Mesenchymal stem cell (in vitro differentiated cells and primary cell): ENCODE results near the gene MYOG.

ENCODE experiments used
- DNase-seq: peaks from one replicate; pipeline ENCODE4 v3.0.0-alpha.2; 2013
- H2AFZ ChIP-seq: one replicate; pipeline ENCODE4 v1.6.1; 2013; ENCODE audit warnings: low read depth, mild to moderate bottlenecking, control low read depth, inconsistent platforms, low read length, moderate library complexity
- H2AK5ac ChIP-seq: 2 replicates; pipeline ENCODE4 v1.6.1; 2013; ENCODE audit warnings: low read length, moderate library complexity, mild to moderate bottlenecking, inconsistent platforms; ENCODE audit not compliant: severe bottlenecking
- H2BK120ac ChIP-seq: one replicate; pipeline ENCODE4 v1.6.1; 2013; ENCODE audit warnings: low read depth, mild to moderate bottlenecking, inconsistent platforms, low read length, moderate library complexity
- H2BK12ac ChIP-seq, 2 experiments: one replicate each; pipeline ENCODE4 v1.6.1; 2013; ENCODE audit warnings: inconsistent platforms in 2 of 2, low read length in 2 of 2, mild to moderate bottlenecking in 2 of 2, moderate library complexity in 2 of 2, control low read depth in 1 of 2
- H2BK15ac ChIP-seq: one replicate; pipeline ENCODE4 v1.6.1; 2013; ENCODE audit warnings: mild to moderate bottlenecking, low read depth, inconsistent platforms; ENCODE audit not compliant: poor library complexity, severe bottlenecking
- H2BK5ac ChIP-seq: 2 replicates; pipeline ENCODE4 v1.6.1; 2013; ENCODE audit warnings: low read depth, mild to moderate bottlenecking, low read length, control low read depth, inconsistent platforms; ENCODE audit not compliant: poor library complexity, severe bottlenecking
- H3K14ac ChIP-seq, 2 experiments: one replicate each; pipeline ENCODE4 v1.6.1; 2013; ENCODE audit warnings: inconsistent platforms in 2 of 2, low read length in 2 of 2, control low read depth in 1 of 2, mild to moderate bottlenecking in 1 of 2, moderate library complexity in 1 of 2
- H3K18ac ChIP-seq, 2 experiments: one replicate each; pipeline ENCODE4 v1.6.1; 2013; ENCODE audit warnings: inconsistent platforms in 2 of 2, low read length in 2 of 2, control low read depth in 1 of 2, low read depth in 1 of 2, mild to moderate bottlenecking in 1 of 2
- H3K23ac ChIP-seq, 2 experiments: one replicate each; pipeline ENCODE4 v1.6.1; 2013; ENCODE audit warnings: inconsistent platforms in 2 of 2, low read length in 2 of 2, mild to moderate bottlenecking in 2 of 2, moderate library complexity in 2 of 2, control low read depth in 1 of 2
- H3K27ac ChIP-seq: 2 replicates; pipeline ENCODE4 v1.5.1; 2013; ENCODE audit warnings: mild to moderate bottlenecking, moderate library complexity, low read length, control low read depth, inconsistent platforms; ENCODE audit not compliant: poor library complexity, severe bottlenecking
- H3K27me3 ChIP-seq, 2 experiments: 2 replicates each; pipeline versions ENCODE4 v1.6.1 to v1.7.0; 2013; ENCODE audit warnings: low read length in 2 of 2, mild to moderate bottlenecking in 2 of 2, moderate library complexity in 2 of 2, control low read depth in 1 of 2, inconsistent platforms in 1 of 2; ENCODE audit not compliant: control insufficient read depth in 1 of 2, insufficient read depth in 1 of 2
- H3K36me3 ChIP-seq, 2 experiments: 2 replicates each; pipeline versions ENCODE4 v1.6.1 to v1.7.0; 2013; ENCODE audit warnings: low read length in 2 of 2, control low read depth in 1 of 2, inconsistent platforms in 1 of 2, low read depth in 1 of 2, mild to moderate bottlenecking in 1 of 2; ENCODE audit not compliant: insufficient read depth in 2 of 2, control insufficient read depth in 1 of 2
- H3K4ac ChIP-seq, 2 experiments: one replicate each; pipeline ENCODE4 v1.6.1; 2013; ENCODE audit warnings: inconsistent platforms in 2 of 2, low read length in 2 of 2, mild to moderate bottlenecking in 2 of 2, moderate library complexity in 2 of 2, control low read depth in 1 of 2, low read depth in 1 of 2
- H3K4me1 ChIP-seq: 2 replicates; pipeline ENCODE4 v1.6.1; 2013; ENCODE audit warnings: low read depth, low read length, control low read depth; ENCODE audit not compliant: control insufficient read depth, insufficient read depth
- H3K4me2 ChIP-seq: 2 replicates; pipeline ENCODE4 v1.6.1; 2013; ENCODE audit warnings: low read length, mild to moderate bottlenecking, inconsistent platforms; ENCODE audit not compliant: poor library complexity, severe bottlenecking
- H3K4me3 ChIP-seq, 2 experiments: 2 replicates each; pipeline versions ENCODE4 v1.5.1 to v1.7.0; 2013; ENCODE audit warnings: low read length in 2 of 2, mild to moderate bottlenecking in 2 of 2, control low read depth in 1 of 2, low read depth in 1 of 2; ENCODE audit not compliant: insufficient read depth in 1 of 2
- H3K79me1 ChIP-seq: replicated peaks from 2 replicates; pipeline ENCODE4 v1.6.1; 2013; ENCODE audit warnings: mild to moderate bottlenecking, control low read depth, low read length, inconsistent platforms; ENCODE audit not compliant: poor library complexity, severe bottlenecking
- H3K9ac ChIP-seq: 2 replicates; pipeline ENCODE4 v1.7.0; 2013; ENCODE audit warnings: mild to moderate bottlenecking, low read length, moderate library complexity
- H3K9me3 ChIP-seq: 2 replicates; pipeline ENCODE4 v1.7.0; 2013; ENCODE audit warnings: mild to moderate bottlenecking, low read length; ENCODE audit not compliant: control insufficient read depth
- H4K8ac ChIP-seq: one replicate; pipeline ENCODE4 v1.6.1; 2013; ENCODE audit warnings: inconsistent platforms, mild to moderate bottlenecking, low read length, moderate library complexity
- H4K91ac ChIP-seq: one replicate; pipeline ENCODE4 v1.6.1; 2013; ENCODE audit warnings: mild to moderate bottlenecking, low read length, inconsistent platforms
- WGBS: methylation state at CpG from one replicate; pipeline ENCODE4 v1.1.7; 2013; ENCODE audit warnings: mixed read lengths; 5-methylcytosine and 5-hydroxymethylcytosine counted together

Gene MYOG

DNA sequence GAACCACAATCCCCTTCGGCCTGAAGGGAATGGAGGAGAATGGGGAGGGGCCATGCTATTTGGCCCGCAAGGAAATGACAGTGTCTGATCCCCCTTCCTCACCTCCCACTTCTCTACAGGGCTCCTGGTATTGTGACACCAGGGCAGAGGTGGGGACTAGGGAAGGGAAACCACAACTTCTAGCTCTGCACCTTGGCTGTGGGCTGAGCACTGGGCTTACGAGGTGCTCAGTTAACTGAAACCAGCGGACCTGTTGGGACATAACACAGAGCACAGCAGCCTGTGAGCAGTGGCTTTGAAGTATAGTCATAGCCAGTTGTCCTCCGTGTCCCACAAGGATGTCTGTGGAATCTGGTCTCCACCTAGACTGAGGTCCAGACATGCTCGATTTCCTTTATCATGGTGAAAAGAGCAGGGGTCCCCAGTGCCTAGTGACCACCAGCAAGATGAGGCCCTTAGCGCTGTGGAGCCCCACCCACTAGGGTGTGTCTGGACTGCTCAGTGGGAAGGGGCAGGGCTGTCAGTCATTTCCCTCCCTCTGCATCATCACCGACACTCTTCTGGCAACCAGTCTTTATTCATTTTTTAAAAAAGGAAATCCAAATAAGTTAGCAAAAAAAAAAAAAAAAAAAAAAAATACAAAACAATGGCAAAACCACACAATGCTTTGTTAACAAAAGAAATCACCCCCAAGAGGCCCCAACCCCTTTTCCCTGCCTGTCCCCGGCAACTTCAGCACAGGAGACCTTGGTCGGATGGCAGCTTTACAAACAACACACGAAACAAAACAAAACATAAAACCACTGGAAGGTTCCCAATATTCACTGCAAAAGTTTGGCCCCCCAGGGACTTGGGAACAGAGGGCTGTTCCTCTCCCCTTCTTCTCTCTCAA is 3.0 kb downstream of the MYOG start:
- no peaks in the 10 kb centered on the region for H3K4me1 ChIP-seq

DNA sequence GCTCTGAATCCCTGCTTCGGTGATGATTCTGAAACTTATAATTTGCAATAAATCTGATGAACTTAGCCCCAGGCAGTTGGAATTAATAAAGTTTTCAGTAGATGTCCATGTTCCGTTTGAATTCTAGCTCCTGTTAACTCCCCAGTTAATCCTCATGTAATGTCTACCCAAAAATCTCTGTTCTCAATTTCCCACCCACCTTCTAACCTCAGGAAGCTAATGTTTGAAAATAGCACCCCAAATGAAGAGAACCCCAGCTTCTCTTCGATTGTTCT is 3.6 kb downstream of the MYOG start:
- H3K23ac ChIP-seq, result no peak overlapping the region
- no peak overlapping the region for H2BK120ac ChIP-seq
- 76% methylated on average over 3 of the region's 3 CpGs for WGBS

More for the DNA sequence above, 3.0 kb downstream of the MYOG start:
- Histone ChIP-seq H4K91ac (no peak overlapping the region), H2AFZ (no peak overlapping the region), H2BK12ac (no peak overlapping the region), H3K4ac (no peak overlapping the region), H3K18ac (no peak overlapping the region), H3K27ac (no peak overlapping the region), H3K79me1 (no peaks in the 10 kb centered on the region), H2BK120ac (no peak overlapping the region), H3K4me2 (no peak overlapping the region), H3K4me3 (no peak overlapping the region), H3K27me3 (peaks cover 68 to 74% of the 10 kb centered on the region in 2 experiments), H3K36me3 (peaks cover 0 to 15% of the 10 kb centered on the region in 2 experiments), H2AK5ac (no peak overlapping the region), H3K14ac (no peak overlapping the region), H3K9ac (no peak overlapping the region), H4K8ac (peak overlapping the region; percentile 4), H2BK5ac (no peak overlapping the region), H2BK15ac (no peak overlapping the region), H3K23ac (no peak overlapping the region), H3K9me3 (no peaks in the 10 kb centered on the region)
- no peak for DNase-seq
- WGBS, result 77% methylated on average over 9 of the region's 11 CpGs

DNA sequence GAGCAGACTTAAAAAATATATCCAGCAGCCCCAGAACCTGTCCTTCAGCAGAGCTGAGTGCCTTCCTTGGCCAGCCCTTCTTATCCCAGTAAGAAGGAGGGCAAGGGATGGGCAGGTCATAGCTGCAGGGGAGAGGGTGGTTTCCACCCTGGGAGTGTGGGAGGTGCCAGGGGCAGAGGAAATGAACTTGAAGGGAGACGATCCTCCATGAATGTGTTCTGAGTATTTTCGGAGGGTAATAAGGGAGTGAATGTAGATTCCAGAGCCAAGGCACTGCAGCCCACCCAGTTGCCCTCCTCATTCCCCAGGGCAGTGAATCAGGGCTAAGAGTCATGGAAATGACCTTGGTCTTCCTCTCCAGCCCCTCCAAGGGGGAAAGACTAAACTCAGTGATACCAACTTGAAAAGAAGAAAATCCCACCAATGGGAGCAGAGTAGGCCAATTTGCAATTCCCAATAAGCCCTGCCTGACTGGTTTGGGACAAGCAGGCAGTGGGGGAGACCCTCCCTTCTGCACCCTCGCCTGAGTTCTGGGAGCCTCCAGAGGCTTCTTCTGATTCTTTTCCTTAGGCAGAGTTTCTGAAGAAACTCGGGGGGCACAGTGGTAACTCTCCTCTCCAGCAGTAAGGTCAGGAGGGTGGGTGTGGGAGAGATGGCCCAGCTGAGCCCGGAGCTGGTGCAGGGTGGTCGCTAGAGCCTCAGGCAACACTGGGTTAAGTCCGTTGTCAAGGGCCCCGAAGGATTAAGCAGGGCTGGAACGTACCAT is 4.2 kb downstream of the MYOG start:
- Histone ChIP-seq H2AK5ac (no peak overlapping the region), H3K27ac (no peak overlapping the region), H4K8ac (no peak overlapping the region), H3K4ac (no peak overlapping the region), H3K14ac (no peak overlapping the region), H3K79me1 (no peaks in the 10 kb centered on the region), H3K4me3 (no peak overlapping the region), H3K4me2 (no peak overlapping the region), H3K4me1 (no peaks in the 10 kb centered on the region), H2BK120ac (no peak overlapping the region), H3K36me3 (peaks cover 0 to 19% of the 10 kb centered on the region in 2 experiments), H2BK12ac (no peak overlapping the region), H3K9ac (no peak overlapping the region), H2BK15ac (no peak overlapping the region), H2AFZ (no peak overlapping the region), H3K9me3 (no peaks in the 10 kb centered on the region), H2BK5ac (no peak overlapping the region), H4K91ac (no peak overlapping the region), H3K18ac (no peak overlapping the region), H3K27me3 (peaks cover 68 to 72% of the 10 kb centered on the region in 2 experiments), H3K23ac (no peak overlapping the region)
- DNase-seq, result no peak
- 71% methylated on average over 7 of the region's 9 CpGs for WGBS

More for the DNA sequence above, 3.6 kb downstream of the MYOG start:
- H3K4me2 ChIP-seq, result no peak overlapping the region
- no peak overlapping the region for H2BK12ac ChIP-seq
- no peak overlapping the region for H2BK15ac ChIP-seq
- no peak overlapping the region for H3K9ac ChIP-seq
- peaks cover 71 to 72% of the 10 kb centered on the region in 2 experiments for H3K27me3 ChIP-seq
- H3K79me1 ChIP-seq, result no peaks in the 10 kb centered on the region
- H3K36me3 ChIP-seq, result peaks cover 0 to 19% of the 10 kb centered on the region in 2 experiments
- no peak overlapping the region for H3K18ac ChIP-seq
- H3K14ac ChIP-seq, result no peak overlapping the region
- H4K91ac ChIP-seq, result no peak overlapping the region
- H3K9me3 ChIP-seq, result no peaks in the 10 kb centered on the region
- DNase-seq, result no peak
- H2AK5ac ChIP-seq, result no peak overlapping the region
- H3K27ac ChIP-seq, result no peak overlapping the region
- no peak overlapping the region for H2AFZ ChIP-seq
- no peak overlapping the region for H2BK5ac ChIP-seq
- H3K4me1 ChIP-seq, result no peaks in the 10 kb centered on the region
- H3K4me3 ChIP-seq, result no peak overlapping the region
- H4K8ac ChIP-seq, result no peak overlapping the region
- H3K4ac ChIP-seq, result no peak overlapping the region

DNA sequence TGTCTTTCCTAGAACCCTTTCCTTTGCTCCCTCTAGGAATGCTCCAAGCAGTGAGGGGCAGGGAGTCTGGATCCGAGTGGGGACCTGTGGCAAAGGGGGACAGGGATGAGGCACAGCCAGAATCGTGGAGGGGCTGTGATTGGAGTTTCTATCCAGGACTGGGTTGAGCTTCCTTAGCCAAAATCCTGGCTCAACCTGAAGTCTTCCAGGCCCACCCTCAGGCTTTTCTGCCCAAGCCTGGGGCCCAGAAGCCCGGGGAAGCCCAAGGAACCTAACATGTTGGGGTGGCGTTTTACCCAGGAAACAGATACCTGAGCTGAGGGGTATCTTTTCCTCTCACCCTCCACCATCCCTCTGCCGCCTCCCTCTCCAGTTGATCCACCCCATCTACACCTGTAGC is 5.4 kb downstream of the MYOG start:
- Histone ChIP-seq H3K9ac (no peak overlapping the region), H2BK15ac (no peak overlapping the region), H3K27ac (no peak overlapping the region), H3K18ac (no peak overlapping the region), H3K4ac (no peak overlapping the region), H3K23ac (no peak overlapping the region), H4K8ac (no peak overlapping the region), H2AFZ (no peak overlapping the region), H2BK5ac (no peak overlapping the region), H2BK12ac (no peak overlapping the region), H3K36me3 (peaks cover 0 to 25% of the 10 kb centered on the region in 2 experiments), H3K14ac (no peak overlapping the region), H3K27me3 (peaks cover 70 to 80% of the 10 kb centered on the region in 2 experiments), H3K4me2 (no peak overlapping the region), H2AK5ac (no peak overlapping the region), H3K4me1 (peaks cover 6% of the 10 kb centered on the region), H4K91ac (no peak overlapping the region), H3K4me3 (no peak overlapping the region), H3K79me1 (no peaks in the 10 kb centered on the region), H2BK120ac (no peak overlapping the region), H3K9me3 (no peaks in the 10 kb centered on the region)
- 68% methylated on average over 5 of the region's 5 CpGs for WGBS
- DNase-seq, result no peak
